Measurements from ENCODE around the gene MLLT3.

DNA sequence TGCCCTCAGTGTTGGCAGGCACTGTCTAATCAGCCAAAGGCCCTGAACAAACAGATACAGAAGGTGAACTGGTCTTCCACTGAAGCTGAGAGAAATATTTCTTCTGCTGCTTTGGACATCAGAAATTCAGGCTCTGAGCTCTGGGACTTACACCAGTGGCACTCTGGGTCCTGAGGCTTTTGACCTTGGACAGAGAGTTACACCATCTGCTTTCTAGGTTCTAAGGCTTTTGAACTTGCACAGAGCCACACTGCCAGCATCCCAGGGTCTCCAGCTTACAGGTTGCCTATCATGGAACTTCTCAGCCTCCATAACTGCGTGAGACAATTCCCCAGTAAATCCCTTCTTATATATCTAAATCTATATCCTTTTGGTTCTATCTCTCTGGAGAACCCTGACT lies 326.7 kb downstream of the MLLT3 start:
- TF ChIP-seq, protein P1, sequence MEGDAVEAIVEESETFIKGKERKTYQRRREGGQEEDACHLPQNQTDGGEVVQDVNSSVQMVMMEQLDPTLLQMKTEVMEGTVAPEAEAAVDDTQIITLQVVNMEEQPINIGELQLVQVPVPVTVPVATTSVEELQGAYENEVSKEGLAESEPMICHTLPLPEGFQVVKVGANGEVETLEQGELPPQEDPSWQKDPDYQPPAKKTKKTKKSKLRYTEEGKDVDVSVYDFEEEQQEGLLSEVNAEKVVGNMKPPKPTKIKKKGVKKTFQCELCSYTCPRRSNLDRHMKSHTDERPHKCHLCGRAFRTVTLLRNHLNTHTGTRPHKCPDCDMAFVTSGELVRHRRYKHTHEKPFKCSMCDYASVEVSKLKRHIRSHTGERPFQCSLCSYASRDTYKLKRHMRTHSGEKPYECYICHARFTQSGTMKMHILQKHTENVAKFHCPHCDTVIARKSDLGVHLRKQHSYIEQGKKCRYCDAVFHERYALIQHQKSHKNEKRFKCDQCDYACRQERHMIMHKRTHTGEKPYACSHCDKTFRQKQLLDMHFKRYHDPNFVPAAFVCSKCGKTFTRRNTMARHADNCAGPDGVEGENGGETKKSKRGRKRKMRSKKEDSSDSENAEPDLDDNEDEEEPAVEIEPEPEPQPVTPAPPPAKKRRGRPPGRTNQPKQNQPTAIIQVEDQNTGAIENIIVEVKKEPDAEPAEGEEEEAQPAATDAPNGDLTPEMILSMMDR (IDR thresholded peaks at IDR 0.05), result no peak
- TF ChIP-seq EZH2 (IDR thresholded peaks at IDR 0.05) (no peak), EZH2phosphoT487 (IDR thresholded peaks at IDR 0.05) (no peak)
